WTC11 (cell line): Measurements from ENCODE around the gene SAMD8. TPM values are rescaled to one million over a fixed set of nuclear protein-coding genes. Genes with fewer than 3 reads are reported as not detected.
"Not testable (repeated sequence)": the region's sequence is repeated elsewhere in the genome, so short reads cannot be mapped to it uniquely, and the experiment has no call there.

Experiments used
- ATAC-seq: fragments of 200-7000 bp; cut with Tn5 transposase; 2 replicates; pipeline ENCODE4 v1.10.0; 2021; ENCODE audit warnings: mild to moderate bottlenecking, moderate library complexity
- CTCF ChIA-PET: fragments of 300-600 bp; sonication (Branson Sonifier 250); formaldehyde crosslinking; loops from one replicate; lab custom pipeline; 2021; ENCODE audit warnings: antibody characterized with exemption; lab: Charles Lee
- POLR2A ChIA-PET: fragments of 350-600 bp; sonication (Branson Sonifier 250); formaldehyde crosslinking; loops from one replicate; lab custom pipeline; 2021; ENCODE audit warnings: antibody characterized with exemption; lab: Charles Lee
- DNase-seq: peaks from one replicate; pipeline ENCODE4 v3.0.0; 2021; ENCODE audit warnings: low spot score
- H3K27ac Mint-ChIP-seq: 2 replicates; pipeline ENCODE4 v1.8.0; 2021; ENCODE audit warnings: mixed read lengths
- H3K27me3 Mint-ChIP-seq: 2 replicates; pipeline ENCODE4 v1.8.0; 2021; ENCODE audit warnings: low read depth, mild to moderate bottlenecking, moderate library complexity, mixed read lengths
- H3K36me3 Mint-ChIP-seq: 2 replicates; pipeline ENCODE4 v1.8.0; 2021; ENCODE audit warnings: mixed read lengths
- H3K4me1 Mint-ChIP-seq: 2 replicates; pipeline ENCODE4 v1.8.0; 2022; ENCODE audit warnings: mixed read lengths
- H3K4me3 Mint-ChIP-seq: 2 replicates; pipeline ENCODE4 v1.8.0; 2021; ENCODE audit warnings: mild to moderate bottlenecking, moderate library complexity, mixed read lengths
- H3K9me3 Mint-ChIP-seq: 2 replicates; pipeline ENCODE4 v1.8.0; 2021; ENCODE audit warnings: mixed read lengths
- ELF4 ChIP-seq: sonication (generic); formaldehyde crosslinking; IDR thresholded peaks from 2 replicates; pipeline ENCODE4 v1.8.1; 2022; ENCODE audit warnings: low read depth, mild to moderate bottlenecking, moderate library complexity, missing genetic modification reagents
- GTF2I ChIP-seq: fragments of 250-450 bp; sonication (Bioruptor Pico); conservative IDR thresholded peaks from 2 replicates; pipeline ENCODE4 v1.4.0; 2021; ENCODE audit warnings: mild to moderate bottlenecking
- HMGA2 ChIP-seq: fragments of 250-450 bp; sonication (Bioruptor Pico); IDR thresholded peaks from 2 replicates; pipeline ENCODE4 v1.4.0; 2021; ENCODE audit warnings: mild to moderate bottlenecking, moderate library complexity
- IRF2 ChIP-seq: sonication (generic); formaldehyde crosslinking; IDR thresholded peaks from 2 replicates; pipeline ENCODE4 v1.8.0; 2022; ENCODE audit warnings: low read depth, missing genetic modification reagents, borderline replicate concordance
- JAZF1 ChIP-seq: fragments of 250-450 bp; sonication (Bioruptor Pico); IDR thresholded peaks from 2 replicates; pipeline ENCODE4 v1.9.0; 2021; ENCODE audit warnings: moderate library complexity, mild to moderate bottlenecking, inconsistent platforms
- KAT7 ChIP-seq: sonication (generic); formaldehyde crosslinking; IDR thresholded peaks from 2 replicates; pipeline ENCODE4 v1.8.1; 2023; ENCODE audit warnings: missing genetic modification reagents, mild to moderate bottlenecking, borderline replicate concordance
- MXD4 ChIP-seq: fragments of 250-450 bp; sonication (Bioruptor Pico); IDR thresholded peaks from 2 replicates; pipeline ENCODE4 v1.8.0; 2021; ENCODE audit warnings: mild to moderate bottlenecking, moderate library complexity, borderline replicate concordance
- NFYB ChIP-seq: sonication (generic); formaldehyde crosslinking; conservative IDR thresholded peaks from 2 replicates; pipeline ENCODE4 v1.8.0; 2022; ENCODE audit warnings: low read depth, missing genetic modification reagents
- PRDM15 ChIP-seq: sonication (generic); formaldehyde crosslinking; IDR thresholded peaks from 2 replicates; pipeline ENCODE4 v1.8.0; 2022; ENCODE audit warnings: missing genetic modification reagents
- PREB ChIP-seq: sonication (generic); formaldehyde crosslinking; IDR thresholded peaks from 2 replicates; pipeline ENCODE4 v1.8.1; 2022; ENCODE audit warnings: mild to moderate bottlenecking, missing genetic modification reagents, moderate library complexity, borderline replicate concordance
- TEAD1 ChIP-seq: sonication (generic); formaldehyde crosslinking; IDR thresholded peaks from 2 replicates; pipeline ENCODE4 v1.8.0; 2022; ENCODE audit warnings: mild to moderate bottlenecking, missing genetic modification reagents
- ZMAT4 ChIP-seq: fragments of 250-450 bp; sonication (Bioruptor Pico); IDR thresholded peaks from 2 replicates; pipeline ENCODE4 v1.9.0; 2021; ENCODE audit warnings: mild to moderate bottlenecking
- ZNF138 ChIP-seq: sonication (generic); formaldehyde crosslinking; conservative IDR thresholded peaks from 2 replicates; pipeline ENCODE4 v1.8.1; 2022; ENCODE audit warnings: mild to moderate bottlenecking, moderate library complexity, missing genetic modification reagents
- ZNF219 ChIP-seq: sonication (generic); formaldehyde crosslinking; IDR thresholded peaks from 2 replicates; pipeline ENCODE4 v1.8.0; 2023; ENCODE audit warnings: missing genetic modification reagents, mild to moderate bottlenecking, borderline replicate concordance
- ZNF232 ChIP-seq: sonication (generic); formaldehyde crosslinking; IDR thresholded peaks from 2 replicates; pipeline ENCODE4 v1.8.0; 2022; ENCODE audit warnings: mild to moderate bottlenecking, missing genetic modification reagents
- ZNF263 ChIP-seq: sonication (generic); formaldehyde crosslinking; IDR thresholded peaks from 2 replicates; pipeline ENCODE4 v1.8.1; 2022; ENCODE audit warnings: low read depth, mild to moderate bottlenecking, moderate library complexity, missing genetic modification reagents
- ZNF396 ChIP-seq: fragments of 250-450 bp; sonication (Bioruptor Pico); IDR thresholded peaks from 2 replicates; pipeline ENCODE4 v1.8.0; 2021; ENCODE audit warnings: mild to moderate bottlenecking, moderate library complexity, borderline replicate concordance
- ZNF416 ChIP-seq: fragments of 250-450 bp; sonication (Bioruptor Pico); IDR thresholded peaks from 2 replicates; pipeline ENCODE4 v1.9.0; 2021; ENCODE audit warnings: mild to moderate bottlenecking, inconsistent platforms
- total RNA-seq: library from RNA; stranded (reverse); gene quantifications from 3 replicates; pipeline ENCODE4 v1.2.3, GENCODE V29; 2021
- TF ChIP-seq, protein P1 (sequence below): fragments of 250-450 bp; sonication (Bioruptor Pico); conservative IDR thresholded peaks from 2 replicates; pipeline ENCODE4 v1.9.0; 2021; ENCODE audit warnings: mild to moderate bottlenecking
- TF ChIP-seq, protein P2 (sequence below): fragments of 200-600 bp; IDR thresholded peaks from 2 replicates; pipeline ENCODE4 v1.8.0; 2022; ENCODE audit warnings: antibody characterized with exemption

The SAMD8 gene
- total RNA-seq, 1 experiment from 2014 or later: 23.0 TPM

DNA sequence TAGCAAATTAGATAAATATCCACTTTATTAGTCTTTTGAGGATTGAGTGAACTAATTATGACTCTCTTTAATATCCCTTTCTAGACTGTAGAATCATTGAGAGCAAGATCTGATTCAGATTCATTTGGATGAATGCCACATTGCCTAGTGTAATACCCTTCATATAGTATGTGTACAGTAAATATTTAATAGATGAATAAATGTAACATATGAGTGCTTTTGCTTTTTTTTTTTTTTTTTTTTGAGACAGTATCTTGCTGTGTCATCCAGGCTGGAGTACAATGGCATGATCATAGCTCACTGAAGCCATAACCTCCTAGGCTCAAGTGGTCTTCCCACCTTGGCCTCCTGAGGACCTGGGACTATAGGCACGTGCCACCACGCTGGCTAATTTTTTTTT, 14.8 kb downstream of the SAMD8 start (continued):
- no peak for TF ChIP-seq TEAD1 (CRISPR knock-in tag)
- no peak for TF ChIP-seq ZNF416
- no peak for TF ChIP-seq KAT7
- TF ChIP-seq ZNF396 (CRISPR knock-in tag): no peak
- no peak for TF ChIP-seq PREB (CRISPR knock-in tag)
- TF ChIP-seq JAZF1: no peak
- no peak for TF ChIP-seq HMGA2 (CRISPR knock-in tag)

DNA sequence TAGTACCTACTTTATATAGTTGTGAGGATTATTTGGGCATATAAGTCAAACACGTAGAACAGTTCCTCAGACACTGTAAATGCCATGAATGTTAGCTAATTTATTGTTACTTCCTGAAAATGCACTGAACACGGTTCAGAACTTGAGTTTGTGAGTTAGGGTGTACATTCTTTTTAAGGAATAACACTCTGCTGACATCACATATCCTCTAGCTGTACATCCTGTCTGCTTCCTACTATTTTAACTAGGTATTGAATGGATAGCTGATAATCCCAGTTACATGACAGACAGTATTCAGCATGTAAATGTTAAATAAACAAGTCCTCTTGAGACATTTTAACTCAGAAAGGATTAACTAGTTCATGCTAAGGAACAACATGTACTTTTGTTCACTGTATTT, 16.0 kb downstream of the SAMD8 start:
- no peak for ATAC-seq
- CTCF ChIA-PET: interaction anchor here (1.5 kb wide), 1 partner anchor 108 kb away, joined by 5 read pairs; the partner anchor contains the start of gene COMTD1
- no peaks in the 10 kb centered on the region; the same call in 1 of the 2 replicates for H3K36me3 Mint-ChIP-seq
- no peak for TF ChIP-seq ZNF138 (CRISPR knock-in tag)
- TF ChIP-seq ZNF232 (CRISPR knock-in tag): no peak
- TF ChIP-seq, protein P1, sequence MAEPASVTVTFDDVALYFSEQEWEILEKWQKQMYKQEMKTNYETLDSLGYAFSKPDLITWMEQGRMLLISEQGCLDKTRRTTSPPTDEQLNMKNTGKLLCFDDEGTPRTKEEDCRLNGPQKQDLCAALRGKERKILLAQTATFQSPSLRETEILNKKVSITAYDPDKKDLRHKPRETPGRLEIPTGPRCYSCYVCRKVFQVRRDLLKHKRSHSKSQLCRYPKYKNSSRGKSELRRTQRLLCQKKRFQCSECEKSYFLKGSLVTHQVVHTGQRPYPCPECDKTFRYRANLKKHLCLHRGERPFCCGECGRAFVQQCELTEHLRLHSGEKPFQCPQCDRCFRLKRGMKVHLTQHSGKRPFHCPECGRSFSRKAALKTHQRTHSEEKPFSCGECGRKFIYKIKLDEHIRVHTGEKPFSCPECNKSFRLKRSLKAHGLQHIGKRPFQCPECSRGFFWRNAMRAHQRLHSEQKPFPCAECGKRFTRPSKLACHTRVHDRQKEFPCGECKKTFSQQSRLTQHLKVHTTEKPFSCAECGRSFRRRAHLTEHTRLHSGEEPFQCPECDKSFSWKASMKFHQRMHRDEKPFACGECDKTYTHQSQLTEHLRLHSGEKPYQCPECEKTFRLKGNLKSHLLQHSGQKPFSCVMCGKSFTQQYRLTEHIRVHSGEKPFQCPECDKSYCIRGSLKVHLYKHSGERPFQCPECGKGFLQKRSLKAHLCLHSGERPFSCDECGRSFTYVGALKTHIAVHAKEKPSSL (CRISPR knock-in tag): no peak
- TF ChIP-seq ZNF263 (CRISPR knock-in tag): no peak
- TF ChIP-seq IRF2 (CRISPR knock-in tag): no peak
- TF ChIP-seq GTF2I (CRISPR knock-in tag): no peak
- TF ChIP-seq, protein P2, sequence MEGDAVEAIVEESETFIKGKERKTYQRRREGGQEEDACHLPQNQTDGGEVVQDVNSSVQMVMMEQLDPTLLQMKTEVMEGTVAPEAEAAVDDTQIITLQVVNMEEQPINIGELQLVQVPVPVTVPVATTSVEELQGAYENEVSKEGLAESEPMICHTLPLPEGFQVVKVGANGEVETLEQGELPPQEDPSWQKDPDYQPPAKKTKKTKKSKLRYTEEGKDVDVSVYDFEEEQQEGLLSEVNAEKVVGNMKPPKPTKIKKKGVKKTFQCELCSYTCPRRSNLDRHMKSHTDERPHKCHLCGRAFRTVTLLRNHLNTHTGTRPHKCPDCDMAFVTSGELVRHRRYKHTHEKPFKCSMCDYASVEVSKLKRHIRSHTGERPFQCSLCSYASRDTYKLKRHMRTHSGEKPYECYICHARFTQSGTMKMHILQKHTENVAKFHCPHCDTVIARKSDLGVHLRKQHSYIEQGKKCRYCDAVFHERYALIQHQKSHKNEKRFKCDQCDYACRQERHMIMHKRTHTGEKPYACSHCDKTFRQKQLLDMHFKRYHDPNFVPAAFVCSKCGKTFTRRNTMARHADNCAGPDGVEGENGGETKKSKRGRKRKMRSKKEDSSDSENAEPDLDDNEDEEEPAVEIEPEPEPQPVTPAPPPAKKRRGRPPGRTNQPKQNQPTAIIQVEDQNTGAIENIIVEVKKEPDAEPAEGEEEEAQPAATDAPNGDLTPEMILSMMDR: no peak
- no peak for TF ChIP-seq ZNF219 (CRISPR knock-in tag)
- no peak for TF ChIP-seq ELF4 (CRISPR knock-in tag)
- no peak for TF ChIP-seq ZMAT4 (CRISPR knock-in tag)
- TF ChIP-seq NFYB (CRISPR knock-in tag): no peak
- no peak for TF ChIP-seq MXD4 (CRISPR knock-in tag)
- no peak for TF ChIP-seq PRDM15 (CRISPR knock-in tag)
- TF ChIP-seq, all 79 proteins: peak for 0
- Mint-ChIP-seq H3K4me1 (peaks cover 7% of the 10 kb centered on the region; the same call in 1 of the 2 replicates), H3K27ac (no peak overlapping the region), H3K4me3 (no peak overlapping the region), H3K27me3 (no peaks in the 10 kb centered on the region), H3K9me3 (no peaks in the 10 kb centered on the region)
- no peak for DNase-seq
- POLR2A ChIA-PET: no interaction called here

DNA sequence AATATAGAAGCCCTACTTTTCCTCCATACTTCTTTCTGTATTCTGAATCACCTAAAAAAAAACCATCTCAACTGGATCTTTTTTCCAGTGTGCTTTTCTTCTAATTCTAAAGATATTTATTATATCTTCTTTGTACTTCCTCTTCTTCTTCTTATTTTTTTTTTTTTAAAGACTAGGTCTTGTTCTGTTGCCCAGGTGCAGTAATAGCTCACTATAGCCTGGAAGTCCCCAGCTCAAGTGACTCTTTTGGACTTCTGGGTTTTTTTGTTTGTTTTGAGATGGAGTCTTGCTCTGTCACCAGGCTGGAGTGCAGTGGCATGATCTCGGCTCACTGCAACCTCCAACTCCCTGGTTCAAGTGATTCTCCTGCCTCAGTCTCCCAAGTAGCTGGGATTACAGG, 17.5 kb downstream of the SAMD8 start:
- POLR2A ChIA-PET, DNase-seq, H3K4me1 Mint-ChIP-seq, H3K27me3 Mint-ChIP-seq, ATAC-seq, H3K27ac Mint-ChIP-seq, H3K36me3 Mint-ChIP-seq, H3K9me3 Mint-ChIP-seq, H3K4me3 Mint-ChIP-seq: not testable (repeated sequence)
- CTCF ChIA-PET: interaction anchor here (0.7 kb wide), 1 partner anchor 23 kb away, joined by 3 read pairs; no protein-coding TSS in a partner anchor
